Neuron (in vitro differentiated cells): ENCODE results near the gene KRTAP4-9.
"Not testable (repeated sequence)": the region's sequence is repeated elsewhere in the genome, so short reads cannot be mapped to it uniquely, and the experiment has no call there.

ENCODE experiments used
- H2AFZ ChIP-seq: one replicate; pipeline ENCODE4 v1.6.1; 2013; ENCODE audit warnings: low read depth, mild to moderate bottlenecking, inconsistent platforms, low read length, moderate library complexity
- H3K27me3 ChIP-seq: one replicate; pipeline ENCODE4 v1.6.1; 2013; ENCODE audit warnings: low read length; ENCODE audit not compliant: insufficient read depth
- H3K36me3 ChIP-seq: one replicate; pipeline ENCODE4 v1.6.1; 2013; ENCODE audit warnings: low read length; ENCODE audit not compliant: insufficient read depth
- H3K4me1 ChIP-seq: one replicate; pipeline ENCODE4 v1.6.1; 2013; ENCODE audit warnings: low read length; ENCODE audit not compliant: insufficient read depth
- H3K4me3 ChIP-seq: 2 replicates; pipeline ENCODE4 v1.5.1; 2013; ENCODE audit warnings: mild to moderate bottlenecking, low read length, moderate library complexity
- H3K9me3 ChIP-seq: one replicate; pipeline ENCODE4 v1.6.1; 2013; ENCODE audit warnings: low read length

The KRTAP4-9 gene

GRCh38 chr17:41125064-41125463, 19.9 kb downstream of the KRTAP4-9 start:
- Histone ChIP-seq H2AFZ (no peak overlapping the region), H3K36me3 (no peaks in the 10 kb centered on the region), H3K4me1 (no peaks in the 10 kb centered on the region), H3K4me3 (no peak overlapping the region), H3K27me3 (no peaks in the 10 kb centered on the region), H3K9me3 (no peaks in the 10 kb centered on the region)

GRCh38 chr17:41126412-41126811, 21.2 kb downstream of the KRTAP4-9 start:
- Histone ChIP-seq H3K36me3 (no peaks in the 10 kb centered on the region), H3K4me3 (no peak overlapping the region), H3K9me3 (no peaks in the 10 kb centered on the region), H3K27me3 (no peaks in the 10 kb centered on the region), H3K4me1 (no peaks in the 10 kb centered on the region), H2AFZ (no peak overlapping the region)

GRCh38 chr17:41127371-41127770, 22.2 kb downstream of the KRTAP4-9 start:
- no peak overlapping the region for H3K4me3 ChIP-seq
- H3K9me3 ChIP-seq, result no peaks in the 10 kb centered on the region
- H3K36me3 ChIP-seq, result no peaks in the 10 kb centered on the region
- no peaks in the 10 kb centered on the region for H3K27me3 ChIP-seq
- no peak overlapping the region for H2AFZ ChIP-seq
- no peaks in the 10 kb centered on the region for H3K4me1 ChIP-seq

- Histone ChIP-seq H3K27me3 (no peaks in the 10 kb centered on the region), H2AFZ (no peak overlapping the region), H3K9me3 (no peaks in the 10 kb centered on the region), H3K36me3 (no peaks in the 10 kb centered on the region), H3K4me1 (no peaks in the 10 kb centered on the region), H3K4me3 (no peak overlapping the region)
Observed at GRCh38 chr17:41131979-41132378, 26.8 kb downstream of the KRTAP4-9 start.

GRCh38 chr17:41133880-41134735, 28.9 kb downstream of the KRTAP4-9 start:
- H3K4me3 ChIP-seq, result no peak overlapping the region
- no peaks in the 10 kb centered on the region for H3K36me3 ChIP-seq
- H2AFZ ChIP-seq, result no peak overlapping the region
- no peaks in the 10 kb centered on the region for H3K9me3 ChIP-seq
- H3K27me3 ChIP-seq, result no peaks in the 10 kb centered on the region
- no peaks in the 10 kb centered on the region for H3K4me1 ChIP-seq

GRCh38 chr17:41139865-41140264, 34.7 kb downstream of the KRTAP4-9 start:
- H3K4me3 ChIP-seq, H3K36me3 ChIP-seq, H3K9me3 ChIP-seq, H3K27me3 ChIP-seq, H3K4me1 ChIP-seq, H2AFZ ChIP-seq: not testable (repeated sequence)

- H3K4me1 ChIP-seq, result no peaks in the 10 kb centered on the region
- H2AFZ ChIP-seq, result no peak within 1 kb of the TSS
- H3K9me3 ChIP-seq, result no peaks in the 10 kb centered on the region
- H3K4me3 ChIP-seq, result no peak within 1 kb of the TSS
- no peaks in the 10 kb centered on the region for H3K36me3 ChIP-seq
- H3K27me3 ChIP-seq, result no peaks in the 10 kb centered on the region
Observed at GRCh38 chr17:41140360-41141131, 35.4 kb downstream of the KRTAP4-9 start, which contains the start of gene KRTAP4-6. KRTAP4-6 (minus strand) TSS chr17:41140544; CDS start chr17:41140487, 57 bp downstream.

- H3K4me1 ChIP-seq, result no peaks in the 10 kb centered on the region
- no peaks in the 10 kb centered on the region for H3K36me3 ChIP-seq
- H3K9me3 ChIP-seq, result no peaks in the 10 kb centered on the region
- no peak overlapping the region for H3K4me3 ChIP-seq
- H3K27me3 ChIP-seq, result no peaks in the 10 kb centered on the region
- H2AFZ ChIP-seq, result no peak overlapping the region
Observed at GRCh38 chr17:41141361-41141760, 36.2 kb downstream of the KRTAP4-9 start.

GRCh38 chr17:41144846-41145245, 39.7 kb downstream of the KRTAP4-9 start:
- no peaks in the 10 kb centered on the region for H3K9me3 ChIP-seq
- no peak overlapping the region for H3K4me3 ChIP-seq
- H3K27me3 ChIP-seq, result no peaks in the 10 kb centered on the region
- H3K36me3 ChIP-seq, result no peaks in the 10 kb centered on the region
- no peak overlapping the region for H2AFZ ChIP-seq
- no peaks in the 10 kb centered on the region for H3K4me1 ChIP-seq

- Histone ChIP-seq H3K4me3 (no peak overlapping the region), H3K36me3 (no peaks in the 10 kb centered on the region), H3K27me3 (no peaks in the 10 kb centered on the region), H3K4me1 (no peaks in the 10 kb centered on the region), H3K9me3 (no peaks in the 10 kb centered on the region), H2AFZ (no peak overlapping the region)
Observed at GRCh38 chr17:41145261-41145660, 40.1 kb downstream of the KRTAP4-9 start.

- Histone ChIP-seq H3K9me3 (no peaks in the 10 kb centered on the region), H3K27me3 (no peaks in the 10 kb centered on the region), H3K4me3 (no peak overlapping the region), H3K4me1 (no peaks in the 10 kb centered on the region), H2AFZ (no peak overlapping the region), H3K36me3 (no peaks in the 10 kb centered on the region)
Observed at GRCh38 chr17:41147531-41148204, 42.5 kb downstream of the KRTAP4-9 start.

- H3K27me3 ChIP-seq, H3K36me3 ChIP-seq, H3K4me1 ChIP-seq, H3K9me3 ChIP-seq, H3K4me3 ChIP-seq, H2AFZ ChIP-seq: not testable (repeated sequence)
Observed at GRCh38 chr17:41148971-41149651, 43.9 kb downstream of the KRTAP4-9 start.

- Histone ChIP-seq H3K27me3 (no peaks in the 10 kb centered on the region), H3K36me3 (no peaks in the 10 kb centered on the region), H3K9me3 (no peaks in the 10 kb centered on the region), H3K4me3 (no peak within 1 kb of the TSS), H2AFZ (no peak within 1 kb of the TSS), H3K4me1 (no peaks in the 10 kb centered on the region)
Observed at GRCh38 chr17:41149652-41149985, 44.4 kb downstream of the KRTAP4-9 start, which contains the start of gene KRTAP4-5. KRTAP4-5 (minus strand) TSS chr17:41149825; CDS start chr17:41149767, 58 bp downstream.
